Measurements from ENCODE around the gene CREBL2. TPM values are rescaled to one million over a fixed set of nuclear protein-coding genes. Genes with fewer than 3 reads are reported as not detected.
"Not testable (repeated sequence)": the region's sequence is repeated elsewhere in the genome, so short reads cannot be mapped to it uniquely, and the experiment has no call there.

The CREBL2 gene
- total RNA-seq, 2 experiments from 2014 or later, result 3.4 to 4.3 TPM

DNA sequence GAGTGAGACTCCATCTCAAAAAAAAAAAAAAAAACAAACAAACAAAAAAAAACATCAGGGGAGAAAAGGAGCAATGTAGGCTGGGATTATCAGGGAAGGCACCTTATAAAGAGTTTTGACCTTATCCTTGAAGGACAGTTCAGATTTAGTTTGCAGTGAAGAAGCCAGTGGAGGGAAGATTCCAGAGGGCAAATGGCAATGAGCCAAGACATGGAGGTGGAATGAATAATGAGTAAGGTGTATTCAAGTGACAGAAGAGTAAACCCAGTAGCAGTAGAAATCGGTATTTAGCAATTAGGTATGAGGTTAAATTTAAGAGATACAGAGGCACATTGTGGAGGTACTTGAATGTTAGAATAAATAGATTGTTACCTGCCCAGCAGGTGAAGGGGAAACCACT lies 46.8 kb upstream of the CREBL2 start:
- H3K4me1 ChIP-seq (ENCODE audit: insufficient read depth, low read length, poor library complexity, severe bottlenecking), result peaks cover 20% of the 10 kb centered on the region
- no peak overlapping the region for H3K27ac ChIP-seq (ENCODE audit: low read depth, low read length, poor library complexity, severe bottlenecking)
- H2AFZ ChIP-seq (ENCODE audit: low read length), result no peak overlapping the region
- no peaks in the 10 kb centered on the region for H3K36me3 ChIP-seq (ENCODE audit: insufficient read depth, low read length)
- no TSS peak for BruUV-seq (replicated peaks)
- H4K20me1 ChIP-seq (ENCODE audit: insufficient read depth, low read length), result no peaks in the 10 kb centered on the region
- DNase-seq (ENCODE audit: low spot score), result no peak
- ChIA-PET CTCF (ENCODE audit: unreplicated experiment) (no interaction called here), POLR2A (interaction anchor here (1.0 to 1.3 kb wide), 2 partner anchors 8 to 208 kb away, joined by 3 to 5 read pairs; partner anchors contain the start of gene BORCS5)
- H3K9me3 ChIP-seq (ENCODE audit: low read length), result no peaks in the 10 kb centered on the region; the same call in 1 of the 2 replicates
- TF ChIP-seq EZH2phosphoT487 (IDR thresholded peaks at IDR 0.05; ENCODE audit: borderline replicate concordance, low read depth, low read length), result no peak
- TF ChIP-seq, protein P1, sequence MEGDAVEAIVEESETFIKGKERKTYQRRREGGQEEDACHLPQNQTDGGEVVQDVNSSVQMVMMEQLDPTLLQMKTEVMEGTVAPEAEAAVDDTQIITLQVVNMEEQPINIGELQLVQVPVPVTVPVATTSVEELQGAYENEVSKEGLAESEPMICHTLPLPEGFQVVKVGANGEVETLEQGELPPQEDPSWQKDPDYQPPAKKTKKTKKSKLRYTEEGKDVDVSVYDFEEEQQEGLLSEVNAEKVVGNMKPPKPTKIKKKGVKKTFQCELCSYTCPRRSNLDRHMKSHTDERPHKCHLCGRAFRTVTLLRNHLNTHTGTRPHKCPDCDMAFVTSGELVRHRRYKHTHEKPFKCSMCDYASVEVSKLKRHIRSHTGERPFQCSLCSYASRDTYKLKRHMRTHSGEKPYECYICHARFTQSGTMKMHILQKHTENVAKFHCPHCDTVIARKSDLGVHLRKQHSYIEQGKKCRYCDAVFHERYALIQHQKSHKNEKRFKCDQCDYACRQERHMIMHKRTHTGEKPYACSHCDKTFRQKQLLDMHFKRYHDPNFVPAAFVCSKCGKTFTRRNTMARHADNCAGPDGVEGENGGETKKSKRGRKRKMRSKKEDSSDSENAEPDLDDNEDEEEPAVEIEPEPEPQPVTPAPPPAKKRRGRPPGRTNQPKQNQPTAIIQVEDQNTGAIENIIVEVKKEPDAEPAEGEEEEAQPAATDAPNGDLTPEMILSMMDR (conservative IDR thresholded peaks at IDR 0.05; ENCODE audit: low read length), result no peak
- H3K9me2 ChIP-seq (ENCODE audit: insufficient read depth, low read length), result no peaks in the 10 kb centered on the region
- H3K4me3 ChIP-seq (ENCODE audit: low read depth, low read length, poor library complexity, severe bottlenecking), result no peak overlapping the region
- intact Hi-C loops (cut with micrococcal nuclease; ENCODE audit: unreplicated experiment), result loop anchor here (1.0 to 5.0 kb wide), 4 partner anchors 137 to 208 kb away; partner anchors contain the start of genes BORCS5 and CDKN1B
- no peak overlapping the region for H3K4me2 ChIP-seq (ENCODE audit: low read length)
- peaks cover 7% of the 10 kb centered on the region; the same call in 1 of the 2 replicates for H3K79me2 ChIP-seq (ENCODE audit: insufficient read depth, low read depth, low read length)

DNA sequence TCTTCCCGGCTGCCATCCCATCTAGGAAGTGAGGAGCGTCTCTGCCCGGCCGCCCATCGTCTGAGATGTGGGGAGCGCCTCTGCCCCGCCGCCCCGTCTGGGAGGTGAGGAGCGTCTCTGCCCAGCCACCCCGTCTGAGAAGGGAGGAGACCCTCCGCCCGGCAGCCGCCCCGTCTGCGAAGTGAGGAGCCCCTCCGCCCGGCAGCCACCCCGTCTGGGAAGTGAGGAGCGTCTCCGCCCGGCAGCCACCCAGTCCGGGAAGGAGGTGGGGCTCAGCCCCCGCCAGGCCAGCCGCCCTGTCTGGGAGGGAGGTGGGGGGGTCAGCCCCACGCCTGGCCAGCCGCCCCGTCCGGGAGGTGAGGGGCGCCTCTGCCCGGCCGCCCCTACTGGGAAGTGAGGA lies 45.7 kb upstream of the CREBL2 start:
- H3K36me3 ChIP-seq (ENCODE audit: insufficient read depth, low read length); CTCF ChIA-PET (ENCODE audit: unreplicated experiment); POLR2A ChIA-PET; BruUV-seq (replicated peaks); intact Hi-C loops (cut with micrococcal nuclease; ENCODE audit: unreplicated experiment); H3K79me2 ChIP-seq (ENCODE audit: insufficient read depth, low read depth, low read length); H4K20me1 ChIP-seq (ENCODE audit: insufficient read depth, low read length); H2AFZ ChIP-seq (ENCODE audit: low read length); H3K27ac ChIP-seq (ENCODE audit: low read depth, low read length, poor library complexity, severe bottlenecking); DNase-seq (ENCODE audit: low spot score); H3K9me2 ChIP-seq (ENCODE audit: insufficient read depth, low read length); H3K4me3 ChIP-seq (ENCODE audit: low read depth, low read length, poor library complexity, severe bottlenecking); H3K9me3 ChIP-seq (ENCODE audit: low read length); H3K4me2 ChIP-seq (ENCODE audit: low read length): not testable (repeated sequence)
- peaks cover 11% of the 10 kb centered on the region for H3K4me1 ChIP-seq (ENCODE audit: insufficient read depth, low read length, poor library complexity, severe bottlenecking)

DNA sequence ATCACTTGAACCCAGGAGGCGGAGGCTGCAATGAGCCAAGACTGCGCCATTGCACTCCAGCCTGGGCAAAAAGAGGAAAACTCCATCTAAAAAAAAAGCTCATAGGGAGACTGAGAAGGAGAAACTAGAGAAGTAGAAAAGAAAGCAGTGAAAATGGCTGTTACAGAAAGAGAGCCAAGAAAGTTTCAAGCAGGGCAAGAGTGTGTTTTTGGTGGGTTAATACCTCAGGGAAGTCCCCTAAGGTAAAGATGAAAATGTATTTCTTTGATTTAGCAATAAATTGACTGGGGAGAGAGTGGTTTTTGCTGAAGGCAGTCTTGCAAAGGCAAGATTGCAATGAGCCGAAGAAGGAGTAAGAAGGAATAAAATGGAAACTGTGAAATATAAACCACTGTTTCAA lies 39.0 kb upstream of the CREBL2 start:
- TF ChIP-seq, protein P1 (conservative IDR thresholded peaks at IDR 0.05; ENCODE audit: low read length), result no peak
- no peak for TF ChIP-seq EZH2phosphoT487 (IDR thresholded peaks at IDR 0.05; ENCODE audit: borderline replicate concordance, low read depth, low read length)
- DNase-seq (ENCODE audit: low spot score), result no peak
- CTCF ChIA-PET (ENCODE audit: unreplicated experiment), result no interaction called here
- Histone ChIP-seq H3K36me3 (ENCODE audit: insufficient read depth, low read length) (no peaks in the 10 kb centered on the region), H4K20me1 (ENCODE audit: insufficient read depth, low read length) (no peaks in the 10 kb centered on the region), H3K4me3 (ENCODE audit: low read depth, low read length, poor library complexity, severe bottlenecking) (no peak overlapping the region), H3K4me1 (ENCODE audit: insufficient read depth, low read length, poor library complexity, severe bottlenecking) (no peaks in the 10 kb centered on the region), H3K9me2 (ENCODE audit: insufficient read depth, low read length) (no peaks in the 10 kb centered on the region), H3K9me3 (ENCODE audit: low read length) (no peaks in the 10 kb centered on the region), H3K27ac (ENCODE audit: low read depth, low read length, poor library complexity, severe bottlenecking) (no peak overlapping the region), H2AFZ (ENCODE audit: low read length) (no peak overlapping the region), H3K4me2 (ENCODE audit: low read length) (no peak overlapping the region), H3K79me2 (ENCODE audit: insufficient read depth, low read depth, low read length) (no peaks in the 10 kb centered on the region)
- POLR2A ChIA-PET, result interaction anchor here (0.6 to 2.5 kb wide), 3 partner anchors 8 to 609 kb away, joined by 3 to 5 read pairs (median 3); no protein-coding TSS in a partner anchor
- intact Hi-C loops (cut with micrococcal nuclease; ENCODE audit: unreplicated experiment), result no loop called here
- no TSS peak for BruUV-seq (replicated peaks)

Measured in OCI-LY7 (cell line).